Fibroblast of peridontal ligament (primary cell): ENCODE results near the gene LYRM4.
A peak's percentile ranks its signal among the peaks of the same experiment; 100 is the strongest.

Source experiments
- DNase-seq: peaks from one replicate; pipeline ENCODE4 v3.0.0-alpha.2; 2010; ENCODE audit errors: extremely low read depth

The LYRM4 gene

DNA sequence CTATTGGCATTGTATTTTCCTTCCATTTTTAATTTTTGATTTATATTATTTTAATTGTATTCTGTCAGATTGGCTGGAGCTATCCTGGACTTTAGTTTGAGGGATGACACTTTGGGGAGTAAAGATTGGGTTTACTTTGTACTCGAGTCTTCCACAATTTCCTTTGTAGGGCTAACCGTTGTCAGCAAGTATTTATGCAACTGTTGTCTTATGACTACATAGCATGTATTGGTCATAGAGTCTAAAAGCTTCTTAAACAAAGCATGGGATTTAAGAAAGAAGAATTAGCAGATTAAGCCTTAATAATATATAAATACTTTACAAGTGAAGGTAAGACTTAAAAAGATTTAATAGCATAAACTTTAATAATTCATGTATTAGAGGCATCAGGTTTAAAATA is 20.2 kb upstream of the LYRM4 start:
- DNase-seq, result no peak

DNA sequence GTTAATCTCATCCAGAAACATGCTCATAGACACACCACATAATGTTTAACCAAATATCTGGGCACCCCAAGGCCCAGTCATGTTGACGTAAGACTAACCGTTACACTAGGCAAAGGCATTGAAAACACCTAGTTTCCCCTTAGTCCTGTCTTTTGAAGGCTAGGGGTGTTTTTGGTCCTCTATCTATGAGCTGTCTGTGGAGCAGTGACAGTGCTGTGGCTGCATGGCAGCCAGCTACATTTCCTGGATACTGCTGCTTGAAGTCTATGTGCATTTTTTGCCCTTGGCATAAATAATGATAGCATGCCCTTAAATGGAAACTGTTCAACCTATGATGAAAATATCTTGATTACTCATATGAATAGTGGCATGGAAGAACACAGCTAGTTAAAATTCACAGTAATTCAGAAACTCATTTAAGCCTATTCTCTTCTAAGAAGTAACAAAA is 19.2 kb upstream of the LYRM4 start:
- DNase-seq, result no peak

DNA sequence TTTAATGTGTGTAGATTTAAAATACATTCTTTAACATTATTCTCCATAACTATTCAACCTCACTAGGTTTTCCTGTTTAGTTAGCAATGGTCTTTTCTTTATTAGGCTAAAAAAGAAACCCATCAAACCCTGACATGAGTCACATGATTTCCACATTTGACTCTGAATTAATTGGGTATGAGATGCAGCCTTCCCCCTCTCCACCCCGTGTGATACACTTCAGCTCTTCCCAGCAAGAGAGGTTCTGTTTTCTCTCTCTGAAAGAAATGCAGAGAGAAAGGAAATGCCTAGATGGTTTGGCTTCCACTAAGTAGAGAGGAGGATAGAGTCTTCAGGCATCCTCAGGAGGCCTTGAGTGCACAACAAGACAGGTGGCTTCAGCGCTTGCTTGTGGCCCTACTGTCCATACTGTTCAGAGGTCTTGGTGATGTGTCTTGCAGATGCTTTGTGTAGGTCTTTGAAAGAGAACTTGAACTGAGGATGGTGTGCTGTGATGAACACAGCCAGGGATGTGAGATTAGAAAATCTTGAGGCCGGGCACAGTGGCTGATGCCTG is 17.9 kb upstream of the LYRM4 start:
- no peak for DNase-seq

DNA sequence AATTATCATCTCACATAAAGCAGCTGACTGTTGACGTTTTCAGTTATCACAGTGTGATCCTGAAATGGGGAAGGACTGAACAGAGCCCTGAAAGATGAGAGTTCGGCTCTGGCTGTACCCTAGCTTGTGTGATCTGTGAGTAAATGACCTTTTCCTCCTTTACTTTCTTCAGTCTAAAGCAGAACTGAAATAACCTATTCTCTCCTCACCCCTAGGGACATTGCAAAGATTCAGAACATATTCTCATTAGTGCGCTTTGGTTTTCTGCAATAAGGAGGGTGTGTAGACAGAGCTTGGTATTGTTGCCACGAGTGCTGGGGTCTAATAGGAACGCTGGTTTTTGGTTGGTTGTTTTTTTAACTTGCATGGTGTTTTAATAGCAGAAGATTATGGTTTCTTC is 17.3 kb upstream of the LYRM4 start:
- no peak for DNase-seq

DNA sequence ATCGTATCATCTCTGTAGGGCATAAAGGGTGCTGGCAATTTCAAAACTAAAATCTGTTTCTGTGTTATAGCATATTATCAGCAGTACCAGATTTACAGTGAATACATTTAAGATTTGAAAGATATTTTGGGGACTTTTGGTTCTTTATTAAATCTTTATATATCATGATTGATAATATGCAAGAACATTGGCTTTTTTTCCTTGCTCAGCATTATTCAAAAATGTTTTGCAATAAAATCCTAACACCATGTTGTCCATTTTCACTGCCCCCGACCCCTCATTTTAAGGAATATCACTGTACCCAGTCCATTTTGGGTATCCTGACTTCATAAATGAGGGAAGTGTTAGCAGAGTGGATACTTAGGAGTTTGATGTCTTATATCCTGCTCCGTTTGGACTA is 16.8 kb upstream of the LYRM4 start:
- DNase-seq, result no peak

DNA sequence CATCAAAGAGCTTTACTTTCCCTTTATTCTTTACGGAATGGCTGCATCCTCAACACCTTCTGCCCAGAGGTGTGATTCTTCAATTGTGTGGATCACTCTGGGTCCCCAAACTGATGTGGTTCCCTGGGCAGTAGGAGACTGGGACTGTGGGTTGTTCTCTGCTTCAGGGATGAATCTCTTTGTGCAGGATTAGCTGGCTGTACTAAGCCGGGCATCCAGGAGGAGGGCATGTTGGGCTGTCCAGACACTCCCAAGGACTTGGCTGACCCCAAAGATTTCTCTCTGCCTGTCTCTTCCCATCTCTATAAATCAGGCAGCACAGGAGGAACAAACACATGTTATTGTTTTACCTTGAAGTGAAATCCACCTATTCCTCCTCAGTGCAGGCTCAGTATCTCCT is 15.8 kb upstream of the LYRM4 start:
- no peak for DNase-seq

DNA sequence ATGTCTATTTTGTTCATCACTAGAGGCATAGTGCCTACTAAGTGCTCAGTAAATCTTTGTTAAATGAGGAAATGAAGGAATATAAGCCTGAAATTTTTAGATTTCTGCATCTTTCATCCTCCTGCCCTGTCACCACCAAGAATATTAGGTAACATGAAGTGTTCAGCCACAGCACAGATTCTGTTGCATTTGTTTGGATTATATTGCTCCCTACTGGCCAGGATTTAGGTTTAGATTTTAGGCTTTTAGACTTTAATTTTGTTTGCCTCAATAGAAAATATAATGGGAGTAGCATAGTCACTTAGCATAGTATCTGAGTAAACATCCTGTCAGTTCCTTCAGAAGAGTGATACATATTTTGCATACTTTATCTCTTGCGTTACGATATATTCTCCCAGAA is 14.7 kb upstream of the LYRM4 start:
- DNase-seq, result peak; percentile 38

DNA sequence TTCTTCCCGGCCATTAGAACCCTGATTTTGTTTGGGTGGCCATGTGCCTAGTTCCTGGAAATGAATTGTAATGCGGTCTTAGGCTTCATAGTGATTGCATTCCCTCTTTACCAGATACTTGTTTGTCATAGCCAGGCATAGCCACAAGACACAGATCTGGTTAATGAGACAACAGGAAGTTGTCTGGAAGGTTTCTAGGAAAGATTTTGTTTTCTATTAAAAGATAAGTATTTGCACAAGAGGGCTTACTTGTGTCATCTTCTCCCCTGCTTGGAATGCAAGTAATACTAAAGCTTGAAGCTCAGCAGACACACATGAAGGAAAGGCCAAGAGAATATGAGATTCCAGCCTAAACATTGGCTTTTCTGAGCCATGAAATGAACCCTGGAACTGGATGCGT is 13.5 kb upstream of the LYRM4 start:
- DNase-seq, result no peak

DNA sequence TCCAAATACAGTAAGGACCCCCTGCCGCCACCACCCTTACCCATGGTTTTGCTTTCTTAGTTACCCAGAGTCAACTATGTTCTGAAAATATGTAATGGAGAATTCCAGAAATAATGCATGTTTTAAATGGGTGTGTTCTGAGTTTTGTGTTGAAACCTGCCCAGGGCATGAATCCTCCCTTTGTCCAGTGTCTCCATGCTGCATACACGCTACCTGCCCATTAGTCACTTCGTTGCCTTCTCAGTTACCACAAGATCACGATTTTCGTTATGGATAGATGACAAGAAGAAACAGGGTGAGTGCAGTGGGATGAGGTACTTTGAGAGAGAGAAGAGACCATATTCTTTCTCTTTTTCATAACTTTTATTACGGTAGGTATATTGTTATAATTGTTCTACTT is 11.2 kb upstream of the LYRM4 start:
- DNase-seq, result no peak

DNA sequence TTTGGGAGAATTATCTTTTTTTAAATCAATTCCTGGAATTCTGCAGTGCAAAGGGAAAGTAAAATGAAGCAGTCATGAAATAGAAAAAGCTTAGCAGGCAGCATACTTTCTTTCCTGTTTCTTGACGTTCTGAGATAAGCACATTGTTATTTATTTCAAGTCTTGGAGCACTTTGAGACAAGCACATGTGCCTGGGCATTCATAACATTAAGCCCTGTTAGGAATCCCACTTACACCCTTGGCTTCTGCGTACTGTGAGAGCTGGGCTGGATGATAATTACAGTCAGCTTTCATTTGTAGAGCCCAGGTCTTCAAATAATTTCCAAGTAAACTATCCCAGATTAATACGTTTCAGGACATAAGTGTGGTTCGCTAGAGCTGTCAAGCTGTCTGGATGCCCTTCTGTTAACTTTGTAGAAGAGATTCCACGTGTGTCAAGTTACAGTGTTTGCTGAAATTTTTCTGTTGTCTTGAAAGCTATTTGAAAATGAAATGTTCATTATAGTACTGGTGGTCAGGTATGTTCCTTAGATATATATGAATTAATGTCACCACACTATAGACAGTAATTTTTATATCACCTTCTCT is 9.4 kb upstream of the LYRM4 start:
- no peak for DNase-seq

DNA sequence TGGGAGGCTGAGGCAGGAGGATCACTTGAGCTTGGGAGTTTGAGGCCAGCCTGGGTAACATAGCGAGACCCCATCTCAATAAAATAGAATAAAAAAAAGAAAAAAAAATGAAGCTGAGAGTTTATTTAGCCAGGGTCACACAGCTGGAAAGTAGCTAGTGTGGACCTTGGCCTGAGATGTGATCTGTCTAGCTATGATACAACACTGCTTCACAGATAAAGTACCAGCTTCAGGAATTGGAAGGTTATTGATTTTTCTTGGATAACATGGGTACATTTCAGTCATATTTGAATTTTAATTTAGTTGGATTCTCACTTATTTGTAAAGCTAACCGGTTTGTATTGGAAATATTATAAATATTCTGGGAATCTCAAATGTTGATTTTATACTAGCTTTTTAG is 5.7 kb upstream of the LYRM4 start:
- DNase-seq, result no peak

DNA sequence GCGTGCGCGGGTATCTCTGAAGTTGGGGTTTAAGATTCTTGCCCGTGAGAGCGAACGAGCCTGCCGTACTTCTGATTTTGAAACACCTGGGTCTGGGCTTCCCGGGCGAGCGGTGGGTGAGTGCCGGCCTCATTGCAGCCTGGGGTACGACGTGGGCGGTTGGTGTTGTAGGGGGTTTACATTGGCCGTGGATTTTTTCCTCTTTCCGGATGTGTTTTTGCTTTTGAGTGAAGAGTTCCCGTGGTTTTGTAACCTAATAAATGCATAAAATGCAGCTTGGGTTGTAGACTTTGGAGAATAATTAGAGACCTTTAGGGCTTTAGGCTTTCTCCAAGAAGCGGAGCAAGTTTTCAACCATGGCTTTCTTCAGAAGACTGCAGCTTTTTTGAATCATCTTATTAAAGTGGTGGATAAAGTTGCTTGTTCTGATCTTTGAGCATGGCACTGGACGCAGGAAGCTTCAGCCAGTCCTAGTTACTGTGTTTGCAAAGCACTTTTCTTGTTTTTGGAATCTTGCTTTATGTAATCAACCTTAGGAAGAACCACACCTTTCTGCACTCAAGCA is 877 bp upstream of the LYRM4 start:
- DNase-seq, result no peak

DNA sequence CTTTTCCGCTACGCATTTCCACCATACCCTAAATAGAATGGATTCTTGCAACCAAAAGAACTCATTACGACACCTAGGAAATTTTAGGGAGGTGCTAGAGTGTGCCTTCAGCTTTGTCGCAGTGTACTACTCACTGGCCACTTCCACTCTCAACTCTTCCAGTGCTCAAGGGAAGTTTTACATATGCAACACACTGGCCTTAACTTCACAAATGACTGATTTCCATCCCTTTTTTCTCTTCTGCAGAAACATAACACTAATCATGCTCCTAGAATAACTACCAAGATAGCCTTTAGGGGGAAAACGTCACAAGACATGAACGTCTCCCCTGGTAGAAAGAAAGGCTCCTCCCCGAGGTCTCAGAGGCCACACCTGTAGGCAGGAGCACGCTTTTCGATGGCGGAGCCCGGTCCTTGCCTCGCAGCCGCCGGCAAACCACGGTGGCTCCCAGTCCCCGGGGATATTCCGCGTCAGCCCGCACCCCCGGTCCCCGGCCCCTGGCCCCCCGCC is 584 bp downstream of the LYRM4 start:
- peak; percentile 34 for DNase-seq

DNA sequence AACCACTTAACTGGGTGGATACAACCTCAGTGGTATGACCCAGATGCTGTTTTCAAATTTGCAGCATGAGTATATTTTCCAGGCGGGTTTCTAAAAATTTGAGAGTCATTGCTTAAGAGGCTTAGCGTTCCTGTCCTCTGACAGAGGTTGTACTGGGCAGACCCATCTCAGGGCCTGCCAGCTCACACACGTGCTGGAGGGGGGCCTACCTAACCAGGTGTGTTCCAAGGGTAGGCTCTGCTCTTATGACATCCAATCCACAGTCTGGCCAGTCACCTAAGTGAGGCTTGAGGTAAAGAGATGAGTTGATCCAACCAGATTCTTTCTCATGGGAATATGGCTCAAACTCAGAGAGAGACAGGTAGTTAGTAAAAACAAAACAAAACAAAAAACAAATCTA is 1.3 kb downstream of the LYRM4 start:
- DNase-seq, result no peak

DNA sequence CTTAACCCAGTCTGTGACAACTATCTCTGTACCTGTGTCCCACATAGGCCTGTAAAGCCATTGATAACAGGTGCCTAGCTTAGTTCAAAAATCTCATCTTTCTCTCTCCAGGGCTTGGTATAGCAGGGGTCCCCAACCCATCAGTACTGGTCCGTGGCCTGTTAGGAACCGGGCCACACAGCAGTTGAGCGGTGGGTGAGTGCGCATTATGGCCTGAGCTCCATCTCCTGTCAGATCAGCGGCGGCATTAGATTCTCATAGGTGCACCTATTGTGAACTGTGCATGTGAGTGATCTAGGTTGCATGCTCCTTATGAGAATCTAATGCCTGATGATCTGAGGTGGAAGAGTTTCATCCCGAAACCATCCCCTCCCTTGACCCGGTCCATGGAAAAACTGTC is 3.4 kb downstream of the LYRM4 start:
- DNase-seq, result no peak

DNA sequence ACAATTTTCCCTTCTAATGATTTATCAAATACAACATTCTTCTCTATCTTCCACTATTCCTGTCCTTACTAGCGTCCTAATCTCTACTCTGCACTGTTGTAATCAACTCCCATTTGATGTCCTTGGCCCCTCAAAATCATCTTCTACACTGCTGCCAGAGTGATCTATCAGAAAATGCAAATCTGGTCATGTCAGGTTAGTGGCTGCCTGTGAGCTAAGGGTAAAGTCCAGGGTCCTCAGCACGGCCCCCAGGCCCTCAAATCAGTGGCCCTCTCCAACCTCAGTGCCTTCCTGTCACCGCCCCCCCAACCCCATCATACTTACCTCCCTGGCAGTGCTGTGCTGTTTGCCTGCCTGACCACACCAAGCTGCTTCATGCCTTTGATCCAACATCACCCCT is 3.8 kb downstream of the LYRM4 start:
- DNase-seq, result no peak

DNA sequence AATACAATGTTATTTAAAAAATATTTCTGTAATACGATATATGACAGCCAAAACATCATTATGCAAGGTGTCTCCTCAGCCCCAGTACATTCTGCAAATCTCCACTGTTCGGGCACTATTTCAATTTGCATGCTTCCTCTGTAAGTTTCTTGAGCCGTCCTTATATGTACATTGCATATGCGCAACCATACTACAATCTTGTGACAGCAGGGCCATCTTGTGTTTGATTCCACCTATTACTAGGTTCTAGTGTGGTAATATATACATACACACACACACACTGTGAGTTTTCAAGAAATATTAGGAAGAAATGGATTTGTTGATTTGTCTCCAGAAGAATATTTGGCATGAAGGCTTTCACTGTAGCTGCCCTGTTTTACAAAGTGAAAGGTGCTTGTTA is 9.8 kb downstream of the LYRM4 start:
- no peak for DNase-seq

DNA sequence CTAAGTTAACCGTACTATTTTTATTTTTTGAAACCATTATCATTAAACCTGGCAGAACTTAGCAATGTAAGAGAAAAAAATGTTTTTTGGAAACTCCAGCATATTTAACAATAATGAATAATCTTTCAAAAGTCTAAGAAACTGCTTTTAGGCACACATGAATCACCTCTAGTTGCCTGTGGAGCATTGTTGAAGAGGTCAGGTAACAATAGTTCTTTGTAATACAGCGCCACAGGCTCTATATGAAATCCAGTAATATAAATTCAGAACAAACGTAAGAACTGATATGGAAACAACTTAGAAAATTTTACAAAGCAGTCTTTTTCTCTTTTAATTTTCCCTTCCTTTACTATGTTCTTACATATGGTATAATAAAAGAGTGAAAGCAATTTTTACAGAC is 10.3 kb downstream of the LYRM4 start:
- no peak for DNase-seq

DNA sequence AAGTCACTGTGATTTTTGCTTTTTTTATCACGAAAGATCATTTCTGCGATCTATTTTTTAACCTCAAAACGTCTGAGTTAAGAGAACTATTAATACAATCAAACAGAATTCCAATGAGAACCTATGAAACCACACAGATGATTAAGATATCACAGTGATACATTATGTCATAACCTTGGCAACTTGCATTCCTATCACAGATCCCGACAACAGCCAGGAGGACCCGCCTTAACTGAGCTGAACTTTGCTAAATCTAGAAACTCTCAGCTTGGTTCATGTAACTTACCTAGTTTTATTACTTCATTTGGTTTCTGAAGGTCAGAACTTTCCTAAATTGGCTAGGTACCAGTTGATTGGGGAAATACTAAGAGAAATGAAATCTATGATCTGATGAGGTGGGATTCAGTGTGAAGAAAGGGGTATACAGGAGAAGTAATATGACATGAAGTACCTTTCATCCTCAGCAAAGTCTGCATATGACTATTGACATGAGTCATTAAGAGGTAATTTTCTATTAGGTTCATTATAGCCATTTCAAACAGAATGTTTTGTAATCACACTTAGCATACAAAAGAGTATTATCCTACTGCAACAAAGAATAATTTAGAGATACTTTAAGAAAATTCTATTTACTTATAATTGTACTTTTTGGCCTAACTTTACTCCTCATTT is 11.2 kb downstream of the LYRM4 start:
- DNase-seq, result no peak

DNA sequence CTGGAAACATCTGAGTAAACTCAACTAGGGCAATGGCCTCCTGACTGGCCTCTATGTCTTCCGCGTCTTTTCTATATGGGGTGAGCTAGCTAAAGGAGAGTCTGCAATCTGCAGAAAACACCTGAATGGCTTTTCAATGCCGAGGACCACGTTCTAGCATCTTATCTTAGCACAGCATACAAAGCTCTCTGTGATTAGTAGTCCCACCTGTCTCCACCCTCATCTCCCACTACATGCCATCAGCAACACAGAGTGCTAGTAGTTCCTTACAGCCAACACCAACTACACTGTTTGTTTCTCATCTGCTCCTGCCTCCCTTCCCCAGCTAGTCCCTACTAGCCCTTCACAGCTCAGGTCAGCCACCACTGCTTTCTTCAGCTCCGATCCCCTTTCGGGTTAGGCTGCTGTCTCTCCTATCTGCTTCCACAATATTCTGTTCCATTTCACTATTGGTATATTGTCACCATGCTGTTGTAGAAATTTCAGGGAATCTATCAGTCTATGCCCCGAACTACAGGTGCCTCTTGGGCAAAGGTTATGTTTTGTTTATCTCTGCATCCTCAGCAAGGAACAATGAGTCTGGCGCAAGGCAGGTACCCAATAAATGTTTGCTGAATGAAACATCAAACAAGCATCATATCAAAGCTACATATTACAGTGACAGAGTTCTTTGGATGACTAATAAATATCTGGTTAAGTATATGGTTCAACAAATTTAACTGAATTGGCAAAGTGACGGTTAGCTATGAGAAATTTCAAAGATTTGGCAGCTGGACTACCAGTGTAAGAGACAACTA is 12.2 kb downstream of the LYRM4 start:
- no peak for DNase-seq

DNA sequence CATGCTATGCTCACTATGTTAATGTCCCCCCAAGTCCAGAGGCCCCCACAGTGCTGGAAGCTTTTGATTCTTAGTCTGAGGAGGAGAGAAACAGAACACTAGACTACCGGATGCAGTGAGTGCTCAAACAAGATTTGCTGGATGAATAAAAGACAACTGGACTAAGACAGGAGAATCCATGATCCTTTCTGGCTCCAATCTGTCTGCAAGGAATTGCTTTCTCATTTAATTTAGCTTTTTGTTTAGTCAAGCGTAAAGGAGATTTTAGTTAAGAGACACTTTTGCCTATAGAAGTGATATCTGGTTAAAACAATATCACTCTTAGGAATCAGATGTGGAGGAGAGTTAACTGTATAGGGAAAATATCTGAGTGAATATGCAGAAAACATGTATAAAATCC is 13.5 kb downstream of the LYRM4 start:
- no peak for DNase-seq
